Measurements from ENCODE around the gene KSR1. TPM values are rescaled to one million over a fixed set of nuclear protein-coding genes. Genes with fewer than 3 reads are reported as not detected.

The KSR1 gene
- total RNA-seq, 1 donor from 2014 or later, result 60.6 TPM

DNA sequence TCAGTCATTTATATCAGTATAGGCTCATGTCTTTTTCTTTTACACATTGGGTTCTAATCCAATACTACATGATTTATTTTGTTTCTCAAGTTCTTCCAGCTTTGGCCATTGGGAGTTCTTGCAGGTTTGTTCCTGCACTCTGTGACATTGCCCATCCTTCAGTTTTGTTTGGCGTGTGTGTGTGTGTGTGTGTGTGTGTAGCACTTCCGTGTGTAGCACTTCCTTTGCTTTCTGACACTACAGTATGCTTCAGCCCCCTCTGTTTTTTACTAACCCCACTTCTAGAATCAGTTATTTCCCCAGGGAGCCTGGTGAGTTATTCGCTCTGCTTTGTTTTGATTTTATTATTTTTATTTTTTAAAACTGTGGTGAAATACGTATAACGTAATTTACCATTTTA, 99.1 kb downstream of the KSR1 start:
- Mint-ChIP-seq H3K36me3 (ENCODE audit: low read depth) (peaks cover 20% of the 10 kb centered on the region), H3K27ac (ENCODE audit: unreplicated experiment) (no peak overlapping the region), H3K4me3 (ENCODE audit: unreplicated experiment) (no peak overlapping the region), H3K4me1 (ENCODE audit: low read depth) (peaks cover 73% of the 10 kb centered on the region), H3K9me3 (ENCODE audit: low read depth) (no peaks in the 10 kb centered on the region), H3K27me3 (ENCODE audit: low read depth) (no peaks in the 10 kb centered on the region)
- TF ChIP-seq, protein P1, sequence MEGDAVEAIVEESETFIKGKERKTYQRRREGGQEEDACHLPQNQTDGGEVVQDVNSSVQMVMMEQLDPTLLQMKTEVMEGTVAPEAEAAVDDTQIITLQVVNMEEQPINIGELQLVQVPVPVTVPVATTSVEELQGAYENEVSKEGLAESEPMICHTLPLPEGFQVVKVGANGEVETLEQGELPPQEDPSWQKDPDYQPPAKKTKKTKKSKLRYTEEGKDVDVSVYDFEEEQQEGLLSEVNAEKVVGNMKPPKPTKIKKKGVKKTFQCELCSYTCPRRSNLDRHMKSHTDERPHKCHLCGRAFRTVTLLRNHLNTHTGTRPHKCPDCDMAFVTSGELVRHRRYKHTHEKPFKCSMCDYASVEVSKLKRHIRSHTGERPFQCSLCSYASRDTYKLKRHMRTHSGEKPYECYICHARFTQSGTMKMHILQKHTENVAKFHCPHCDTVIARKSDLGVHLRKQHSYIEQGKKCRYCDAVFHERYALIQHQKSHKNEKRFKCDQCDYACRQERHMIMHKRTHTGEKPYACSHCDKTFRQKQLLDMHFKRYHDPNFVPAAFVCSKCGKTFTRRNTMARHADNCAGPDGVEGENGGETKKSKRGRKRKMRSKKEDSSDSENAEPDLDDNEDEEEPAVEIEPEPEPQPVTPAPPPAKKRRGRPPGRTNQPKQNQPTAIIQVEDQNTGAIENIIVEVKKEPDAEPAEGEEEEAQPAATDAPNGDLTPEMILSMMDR (IDR thresholded peaks at IDR 0.05), result no peak
- no peak for DNase-seq (ENCODE audit: low spot score)

DNA sequence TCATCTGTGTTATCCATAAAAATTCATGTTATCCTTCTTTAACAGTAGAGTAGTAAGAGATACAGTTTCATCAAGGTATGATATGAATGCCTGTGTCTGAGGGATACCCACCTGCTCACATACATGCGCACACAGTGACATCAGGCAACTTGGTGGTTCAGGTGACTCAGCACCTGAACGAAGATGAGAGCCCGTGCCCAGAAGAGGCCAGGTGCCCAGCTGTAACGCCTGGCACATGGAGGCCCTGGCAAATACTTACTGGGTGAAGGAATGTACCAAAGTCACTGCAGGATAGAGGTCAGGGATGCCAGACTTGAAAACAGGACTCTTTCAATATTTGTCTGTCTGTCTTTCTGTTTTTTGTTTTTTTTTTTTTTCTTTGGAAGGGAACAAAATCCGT, 102.1 kb downstream of the KSR1 start:
- TF ChIP-seq, protein P1 (IDR thresholded peaks at IDR 0.05), result no peak
- Mint-ChIP-seq H3K4me1 (ENCODE audit: low read depth) (peaks cover 64% of the 10 kb centered on the region), H3K27me3 (ENCODE audit: low read depth) (no peaks in the 10 kb centered on the region), H3K4me3 (ENCODE audit: unreplicated experiment) (no peak overlapping the region), H3K36me3 (ENCODE audit: low read depth) (peaks cover 15% of the 10 kb centered on the region), H3K27ac (ENCODE audit: unreplicated experiment) (peak overlapping the region; percentile 2), H3K9me3 (ENCODE audit: low read depth) (no peaks in the 10 kb centered on the region)
- DNase-seq (ENCODE audit: low spot score), result no peak

DNA sequence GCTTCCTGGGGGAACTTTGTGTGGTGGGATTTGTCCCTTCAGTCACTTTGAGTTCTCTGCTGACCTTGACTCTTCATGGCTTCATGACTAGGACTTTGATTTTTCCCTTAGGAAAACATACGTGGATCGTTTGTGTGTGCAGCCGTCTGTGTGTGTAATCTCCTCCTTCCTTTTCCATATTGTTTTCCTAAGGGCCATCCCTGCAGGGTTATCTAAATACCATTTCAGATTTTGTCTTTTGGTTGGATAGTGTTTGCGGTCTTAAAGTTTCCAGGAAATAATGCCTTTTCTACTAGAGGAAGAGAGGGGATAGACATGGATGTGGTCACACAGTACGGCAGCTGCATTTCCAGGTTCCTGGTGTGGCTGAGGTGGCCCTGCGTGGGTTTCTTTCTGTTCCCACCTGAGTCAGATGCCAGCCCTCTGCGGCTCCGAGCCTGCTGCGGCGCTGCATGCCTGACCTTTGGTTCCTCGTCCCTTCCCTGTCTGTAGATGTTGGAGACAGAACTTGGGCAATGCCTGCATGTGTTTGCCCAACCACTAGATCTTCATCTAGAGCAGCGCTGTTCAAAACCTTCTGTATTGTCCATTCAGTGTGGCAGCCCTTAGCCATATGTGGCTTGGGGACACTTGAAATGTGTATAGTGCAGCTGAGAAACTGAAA, 102.7 kb downstream of the KSR1 start:
- DNase-seq (ENCODE audit: low spot score), result no peak
- no peak overlapping the region for H3K4me3 Mint-ChIP-seq (ENCODE audit: unreplicated experiment)
- H3K27ac Mint-ChIP-seq (ENCODE audit: unreplicated experiment), result peak overlapping the region; percentile 95
- H3K4me1 Mint-ChIP-seq (ENCODE audit: low read depth), result peaks cover 57% of the 10 kb centered on the region
- no peaks in the 10 kb centered on the region for H3K9me3 Mint-ChIP-seq (ENCODE audit: low read depth)
- peaks cover 15% of the 10 kb centered on the region for H3K36me3 Mint-ChIP-seq (ENCODE audit: low read depth)
- H3K27me3 Mint-ChIP-seq (ENCODE audit: low read depth), result no peaks in the 10 kb centered on the region
- TF ChIP-seq, protein P1 (IDR thresholded peaks at IDR 0.05), result no peak

DNA sequence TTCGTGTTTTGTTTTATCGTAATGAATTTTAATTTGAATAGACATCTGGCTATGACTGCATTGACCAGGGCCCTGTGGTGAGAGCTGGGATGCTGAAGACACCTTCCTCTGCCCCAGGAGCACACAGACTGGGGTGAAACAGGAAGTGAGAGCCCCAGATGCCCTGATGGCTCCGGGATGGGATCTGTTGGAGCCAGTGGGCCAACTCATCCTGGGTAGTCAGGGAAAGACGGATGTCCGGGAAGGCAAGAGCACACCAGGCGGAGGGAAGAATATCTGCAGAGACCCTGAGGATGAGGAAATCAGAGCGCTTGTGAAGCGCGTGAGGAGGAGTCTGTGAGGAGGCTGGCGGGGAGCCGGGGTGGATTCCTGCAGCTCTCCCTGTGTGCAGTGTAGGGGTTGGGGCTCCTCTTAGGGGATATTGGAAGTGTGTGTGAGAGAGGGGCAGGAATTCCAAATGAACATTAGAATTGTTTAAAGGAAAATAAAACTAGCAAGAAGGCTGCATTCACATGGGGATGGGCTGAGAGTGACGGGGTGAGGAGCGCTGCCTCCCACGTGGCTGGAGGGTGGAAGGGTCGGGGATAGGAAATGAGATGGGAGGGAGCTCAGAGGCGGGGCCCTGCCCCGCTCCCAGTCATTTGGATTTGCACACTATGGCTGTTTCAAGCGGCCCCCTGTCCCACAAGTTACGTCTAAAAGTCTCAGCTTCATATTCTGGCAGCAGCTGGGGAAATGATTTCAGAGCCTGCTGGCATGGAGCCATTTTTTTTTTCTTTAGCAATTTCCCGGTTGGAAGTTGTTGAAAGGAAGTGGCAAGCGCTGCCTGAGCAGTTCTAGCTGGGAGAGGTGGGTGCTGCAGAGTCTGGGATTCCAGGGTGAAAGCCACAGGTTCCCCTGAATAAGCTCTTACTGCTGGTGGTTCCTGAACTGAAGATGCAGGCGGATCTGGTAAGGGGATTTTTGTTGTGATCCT, 103.5 kb downstream of the KSR1 start:
- H3K4me1 Mint-ChIP-seq (ENCODE audit: low read depth), result peaks cover 51% of the 10 kb centered on the region
- TF ChIP-seq, protein P1 (IDR thresholded peaks at IDR 0.05), result no peak
- H3K9me3 Mint-ChIP-seq (ENCODE audit: low read depth), result no peaks in the 10 kb centered on the region
- peaks cover 17% of the 10 kb centered on the region for H3K36me3 Mint-ChIP-seq (ENCODE audit: low read depth)
- peak overlapping the region; percentile 58 for H3K4me3 Mint-ChIP-seq (ENCODE audit: unreplicated experiment)
- H3K27ac Mint-ChIP-seq (ENCODE audit: unreplicated experiment), result peak overlapping the region; percentile 95
- no peaks in the 10 kb centered on the region for H3K27me3 Mint-ChIP-seq (ENCODE audit: low read depth)
- DNase-seq (ENCODE audit: low spot score), result no peak

DNA sequence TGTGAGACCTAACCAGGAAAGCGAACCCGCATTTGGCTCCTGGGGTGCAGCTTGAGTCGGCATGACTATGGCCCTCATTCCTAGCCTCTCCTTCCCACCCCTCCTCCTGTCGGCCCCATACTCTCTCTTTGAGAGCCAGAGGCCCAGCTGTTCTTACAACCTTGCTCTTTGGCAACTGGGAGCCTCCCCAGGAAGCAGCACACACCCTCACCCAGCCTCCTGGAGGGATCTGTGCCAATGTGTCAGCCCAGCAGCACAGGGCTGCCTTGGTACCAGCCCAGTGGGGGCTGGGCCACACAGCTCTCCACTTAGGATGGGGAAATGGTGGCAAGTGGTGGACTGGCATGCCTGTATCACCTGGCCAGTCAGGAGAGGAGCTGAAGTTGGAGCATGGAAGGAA, 104.4 kb downstream of the KSR1 start:
- H3K9me3 Mint-ChIP-seq (ENCODE audit: low read depth), result no peaks in the 10 kb centered on the region
- DNase-seq (ENCODE audit: low spot score), result no peak
- H3K4me1 Mint-ChIP-seq (ENCODE audit: low read depth), result peaks cover 47% of the 10 kb centered on the region
- H3K27me3 Mint-ChIP-seq (ENCODE audit: low read depth), result no peaks in the 10 kb centered on the region
- H3K4me3 Mint-ChIP-seq (ENCODE audit: unreplicated experiment), result peak overlapping the region; percentile 19
- TF ChIP-seq, protein P1 (IDR thresholded peaks at IDR 0.05), result no peak
- H3K36me3 Mint-ChIP-seq (ENCODE audit: low read depth), result peaks cover 15% of the 10 kb centered on the region
- peak overlapping the region; percentile 95 for H3K27ac Mint-ChIP-seq (ENCODE audit: unreplicated experiment)
